SK-N-SH treated with all-trans-retinoic acid at 6 μM for 48 hours (cell line): ENCODE measurements around the gene PALLD.

Experiments
- CSDC2 ChIP-seq: fragments of 250-450 bp; sonication (Bioruptor Pico); IDR thresholded peaks from 2 replicates; pipeline ENCODE4 v1.5.0; 2020; ENCODE audit warnings: mild to moderate bottlenecking, moderate library complexity
- PPARA ChIP-seq: fragments of 250-450 bp; sonication (Bioruptor Pico); IDR thresholded peaks from 2 replicates; pipeline ENCODE4 v1.5.0; 2020; ENCODE audit warnings: mild to moderate bottlenecking, borderline replicate concordance
- RARB ChIP-seq: fragments of 250-450 bp; sonication (Bioruptor Pico); IDR thresholded peaks from 2 replicates; pipeline ENCODE4 v1.8.0; 2021; ENCODE audit warnings: mild to moderate bottlenecking, moderate library complexity
- SNAI2 ChIP-seq: fragments of 250-450 bp; sonication (Bioruptor Pico); IDR thresholded peaks from 2 replicates; pipeline ENCODE4 v1.5.0; 2020; ENCODE audit warnings: mild to moderate bottlenecking, moderate library complexity
- TSHZ2 ChIP-seq: fragments of 250-450 bp; sonication (Bioruptor Pico); IDR thresholded peaks from 2 replicates; pipeline ENCODE4 v1.5.0; 2020; ENCODE audit warnings: mild to moderate bottlenecking, moderate library complexity
- ZFP30 ChIP-seq: fragments of 450-650 bp; formaldehyde crosslinking; IDR thresholded peaks from 2 replicates; pipeline ENCODE4 v1.5.0; 2022; ENCODE audit warnings: mild to moderate bottlenecking, moderate library complexity
- ZNF565 ChIP-seq: fragments of 450-650 bp; formaldehyde crosslinking; conservative IDR thresholded peaks from 2 replicates; pipeline ENCODE4 v1.5.0; 2020; ENCODE audit warnings: low read depth, mild to moderate bottlenecking, moderate library complexity
- TF ChIP-seq, protein P1 (sequence below): fragments of 250-450 bp; sonication (Bioruptor Pico); IDR thresholded peaks from 2 replicates; pipeline ENCODE4 v1.5.1; 2020; ENCODE audit warnings: low read depth, mild to moderate bottlenecking, moderate library complexity

GRCh38 chr4:168534535-168534934, 37.7 kb downstream of the PALLD start:
- no peak for TF ChIP-seq PPARA (CRISPR knock-in tag)
- no peak for TF ChIP-seq RARB (CRISPR knock-in tag)
- TF ChIP-seq TSHZ2 (CRISPR knock-in tag) = no peak
- no peak for TF ChIP-seq SNAI2 (CRISPR knock-in tag)
- TF ChIP-seq, protein P1, sequence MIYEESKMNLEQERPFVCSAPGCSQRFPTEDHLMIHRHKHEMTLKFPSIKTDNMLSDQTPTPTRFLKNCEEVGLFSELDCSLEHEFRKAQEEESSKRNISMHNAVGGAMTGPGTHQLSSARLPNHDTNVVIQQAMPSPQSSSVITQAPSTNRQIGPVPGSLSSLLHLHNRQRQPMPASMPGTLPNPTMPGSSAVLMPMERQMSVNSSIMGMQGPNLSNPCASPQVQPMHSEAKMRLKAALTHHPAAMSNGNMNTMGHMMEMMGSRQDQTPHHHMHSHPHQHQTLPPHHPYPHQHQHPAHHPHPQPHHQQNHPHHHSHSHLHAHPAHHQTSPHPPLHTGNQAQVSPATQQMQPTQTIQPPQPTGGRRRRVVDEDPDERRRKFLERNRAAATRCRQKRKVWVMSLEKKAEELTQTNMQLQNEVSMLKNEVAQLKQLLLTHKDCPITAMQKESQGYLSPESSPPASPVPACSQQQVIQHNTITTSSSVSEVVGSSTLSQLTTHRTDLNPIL = no peak
- TF ChIP-seq ZNF565 = no peak
- TF ChIP-seq ZFP30 = no peak
- TF ChIP-seq CSDC2 (CRISPR knock-in tag) = no peak
